Measurements from ENCODE around the gene ARL11.
A peak's percentile ranks its signal among the peaks of the same experiment; 100 is the strongest.

Gene ARL11

GRCh38 chr13:49649244-49649962 lies 21.1 kb downstream of the ARL11 start:
- peak; percentile 41 for DNase-seq (ENCODE audit: low spot score)

- no peak for DNase-seq (ENCODE audit: low spot score)
These were observed 21.6 kb downstream of the ARL11 start for GRCh38 chr13:49649963-49650312.

DNA sequence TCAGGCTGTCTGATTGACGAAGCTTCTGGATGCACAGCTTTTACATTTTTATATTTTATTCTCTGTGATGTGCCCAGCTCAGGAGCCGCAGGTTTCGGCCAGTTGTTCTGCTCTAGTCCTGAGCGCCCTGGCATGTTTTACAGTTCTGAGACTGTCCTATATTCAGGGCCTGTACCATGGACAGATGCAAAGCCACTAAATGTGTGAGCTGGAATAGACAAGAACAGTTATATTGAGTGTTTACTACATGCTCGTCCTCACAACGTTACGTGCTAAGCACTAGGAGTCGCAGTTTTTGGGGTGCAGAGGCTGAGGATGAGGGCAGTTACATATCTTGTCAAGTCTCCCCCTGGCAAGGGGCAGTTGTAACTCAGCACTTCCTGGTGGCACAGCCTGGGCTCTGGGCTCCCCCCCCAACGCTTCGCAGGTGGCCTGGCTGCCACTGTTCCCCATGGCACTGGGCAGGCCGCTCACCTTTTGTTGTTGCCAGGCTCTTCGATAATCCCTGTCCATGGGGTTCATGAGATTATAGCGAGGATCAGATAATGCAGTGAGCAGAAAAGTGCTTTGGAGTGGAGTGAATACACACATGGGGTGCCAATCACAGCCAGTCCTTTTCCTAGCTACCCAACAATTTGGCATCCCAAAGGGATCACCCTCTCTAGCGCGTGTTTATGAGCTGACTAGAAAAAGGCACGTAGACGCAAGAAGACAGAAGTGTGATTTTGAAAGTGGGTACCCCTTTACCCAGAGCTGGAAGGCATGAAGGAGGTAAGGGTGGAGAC lies 23.5 kb downstream of the ARL11 start:
- DNase-seq (ENCODE audit: low spot score), result no peak

- peak; percentile 60 for DNase-seq (ENCODE audit: low spot score)
These were observed 24.3 kb downstream of the ARL11 start for GRCh38 chr13:49652355-49653305.

- DNase-seq (ENCODE audit: low spot score), result no peak
These were observed 25.2 kb downstream of the ARL11 start for GRCh38 chr13:49653478-49653877.

- no peak for DNase-seq (ENCODE audit: low spot score)
These were observed 25.7 kb downstream of the ARL11 start for GRCh38 chr13:49654011-49654410.

DNA sequence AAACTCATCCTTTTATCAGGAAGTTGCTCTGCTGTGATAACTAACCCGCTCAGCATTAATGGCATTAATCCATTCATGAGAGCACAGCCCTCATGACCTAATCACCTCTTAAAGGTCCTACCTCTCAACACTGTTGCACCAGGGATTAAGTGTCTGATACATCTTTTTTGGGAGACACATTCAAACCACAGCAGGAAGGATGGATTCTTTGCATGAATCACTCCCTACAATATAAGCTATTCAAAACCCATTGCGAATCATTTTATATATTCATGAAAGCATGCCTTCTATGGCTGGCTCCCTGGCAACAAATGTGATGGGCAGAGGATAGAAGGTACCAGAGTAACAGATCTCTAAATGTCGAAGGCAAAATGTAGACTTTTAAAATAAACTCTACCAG lies 27.6 kb downstream of the ARL11 start:
- no peak for DNase-seq (ENCODE audit: low spot score)

DNA sequence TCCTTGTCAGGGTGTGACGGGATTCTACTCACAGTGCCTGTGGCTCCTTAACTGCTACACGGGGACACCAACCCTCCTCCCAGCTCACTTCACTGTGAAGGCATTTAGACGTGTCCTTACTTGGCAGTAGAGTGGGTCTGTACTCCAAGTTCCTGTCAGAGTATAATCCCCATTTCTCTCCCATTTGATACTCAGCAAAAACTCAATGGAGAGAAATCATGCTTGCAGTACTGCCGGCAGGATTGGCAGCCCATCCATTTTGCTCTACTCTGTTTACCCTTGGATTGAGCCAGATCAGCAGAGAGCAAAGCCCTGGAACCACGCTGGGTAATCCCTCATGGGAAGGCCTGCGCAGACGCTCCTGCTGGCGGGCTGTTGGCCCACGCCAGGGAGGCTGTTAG lies 28.9 kb downstream of the ARL11 start:
- DNase-seq (ENCODE audit: low spot score), result no peak

- DNase-seq (ENCODE audit: low spot score), result no peak
These were observed 36.3 kb downstream of the ARL11 start for GRCh38 chr13:49664606-49665005.

GRCh38 chr13:49667773-49668172 lies 39.5 kb downstream of the ARL11 start:
- DNase-seq (ENCODE audit: low spot score), result no peak

GRCh38 chr13:49669735-49670309 lies 41.5 kb downstream of the ARL11 start:
- DNase-seq (ENCODE audit: low spot score), result peak; percentile 59

- DNase-seq (ENCODE audit: low spot score), result no peak
These were observed 42.5 kb downstream of the ARL11 start for GRCh38 chr13:49670828-49671227.

DNA sequence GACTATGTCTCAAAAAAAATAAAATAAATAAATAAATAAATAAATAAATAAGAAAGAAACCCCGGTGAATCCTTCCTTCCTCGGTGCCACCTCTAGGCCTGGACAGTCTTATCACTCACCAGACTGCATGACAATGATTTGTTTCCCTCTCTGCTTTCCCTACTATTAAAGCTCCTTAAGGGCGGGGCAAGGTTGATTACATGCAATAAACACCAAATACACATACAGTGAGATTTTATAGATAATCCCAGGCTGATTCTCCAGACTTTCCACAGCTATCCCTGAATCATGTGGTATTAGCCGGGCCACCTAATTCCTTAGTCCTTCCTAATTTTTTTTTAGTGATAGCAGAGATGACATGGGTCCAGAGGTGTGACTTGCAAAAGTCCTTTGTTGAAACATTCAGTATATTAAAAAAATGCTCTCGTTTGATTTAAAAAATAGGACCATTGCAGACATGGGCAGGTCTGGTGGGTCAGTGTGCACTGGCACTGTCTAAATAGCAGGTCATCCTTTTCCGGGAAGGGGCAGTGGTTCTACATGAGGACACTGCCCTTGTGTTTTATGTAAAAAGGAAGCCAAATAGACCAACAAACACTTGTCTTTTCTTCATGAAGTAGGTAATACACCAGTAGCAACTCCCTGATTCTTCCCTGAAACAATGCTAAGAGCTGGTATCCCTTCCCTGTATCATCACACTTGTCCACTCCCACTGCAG lies 48.4 kb downstream of the ARL11 start:
- no peak for DNase-seq (ENCODE audit: low spot score)

DNA sequence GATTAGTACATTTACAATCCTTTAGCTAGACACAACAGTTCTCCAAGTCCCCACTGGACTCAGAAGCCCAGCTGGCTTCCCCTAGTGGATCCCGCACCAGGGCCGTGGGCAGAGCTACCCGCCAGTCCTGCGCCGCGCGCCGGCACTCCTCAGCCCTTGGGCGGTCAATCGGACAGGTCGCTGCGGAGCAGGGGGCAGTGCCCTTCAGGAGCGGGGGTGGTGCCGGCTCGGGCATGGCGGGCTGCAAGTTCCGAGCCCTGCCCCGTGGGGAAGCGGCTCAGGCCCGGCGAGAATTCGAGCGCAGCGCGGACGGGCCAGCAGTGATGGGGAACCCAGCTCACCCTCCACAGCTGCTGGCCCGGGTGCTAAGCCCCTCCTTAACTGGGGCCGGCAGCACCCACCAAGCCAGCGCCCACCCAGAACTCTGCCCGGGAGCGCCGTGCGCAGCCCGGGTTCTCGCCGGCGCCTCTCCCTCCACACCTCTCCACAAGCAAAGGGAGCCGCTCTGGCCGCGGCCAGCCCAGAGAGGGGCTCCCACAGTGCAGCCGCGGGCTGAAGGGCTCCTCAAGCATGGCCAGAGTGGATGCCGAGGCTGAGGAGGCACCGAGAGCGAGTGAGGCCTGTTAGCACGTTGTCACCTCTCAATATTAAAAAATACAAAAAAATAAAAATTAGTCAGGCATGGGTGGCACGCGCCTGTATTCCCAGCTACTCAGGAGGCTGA lies 50.0 kb downstream of the ARL11 start:
- DNase-seq (ENCODE audit: low spot score), result no peak

DNA sequence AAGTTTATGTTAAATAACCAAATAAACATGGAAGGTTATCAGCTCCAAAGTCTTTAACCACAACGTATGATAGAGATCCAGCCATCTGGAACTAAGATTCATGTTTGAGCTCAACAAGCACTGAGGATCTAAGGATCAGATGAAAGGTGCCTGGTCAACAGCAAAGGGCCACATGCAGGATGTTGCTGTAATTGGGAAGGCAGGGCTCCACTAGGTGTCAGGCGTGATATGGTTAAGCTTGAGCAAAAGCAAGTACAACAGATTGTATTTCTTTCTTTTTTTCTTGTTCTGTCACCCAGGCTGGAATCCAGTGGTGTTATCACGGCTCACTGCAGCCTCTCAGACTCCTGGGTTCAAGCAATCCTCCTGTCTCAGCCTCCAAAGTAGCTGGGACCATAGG lies 50.9 kb downstream of the ARL11 start:
- no peak for DNase-seq (ENCODE audit: low spot score)

GRCh38 chr13:49681842-49682435 lies 53.6 kb downstream of the ARL11 start:
- DNase-seq (ENCODE audit: low spot score), result no peak

All from HuH-7.5 (cell line).